Activated gamma-delta T cell (primary cell): Measurements from ENCODE around the gene DAB1.

Source experiments
- DNase-seq: peaks from one replicate; lab custom pipeline; 2025; lab: John Stamatoyannopoulos, UW

DAB1 gene

DNA sequence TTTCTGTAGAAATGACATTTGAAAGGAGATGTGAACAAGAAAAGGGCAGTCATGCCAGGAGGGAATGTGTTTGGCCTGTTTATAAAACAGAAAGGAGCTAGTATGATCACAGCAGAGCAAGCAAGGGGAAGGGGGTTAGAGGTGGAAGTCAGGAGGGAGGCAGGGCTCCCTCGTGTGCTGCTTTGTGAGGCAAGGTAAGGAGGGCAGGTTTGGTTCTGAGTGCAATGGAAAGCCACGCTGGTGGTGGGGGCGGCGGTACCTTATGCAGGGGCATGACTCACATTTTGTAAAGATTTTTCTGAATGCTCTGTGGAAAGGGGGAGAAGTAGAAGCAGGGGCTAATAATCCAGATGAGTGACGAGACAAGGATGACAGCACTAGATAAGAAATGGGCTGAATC, 260.5 kb downstream of the DAB1 start:
- no peak for DNase-seq

DNA sequence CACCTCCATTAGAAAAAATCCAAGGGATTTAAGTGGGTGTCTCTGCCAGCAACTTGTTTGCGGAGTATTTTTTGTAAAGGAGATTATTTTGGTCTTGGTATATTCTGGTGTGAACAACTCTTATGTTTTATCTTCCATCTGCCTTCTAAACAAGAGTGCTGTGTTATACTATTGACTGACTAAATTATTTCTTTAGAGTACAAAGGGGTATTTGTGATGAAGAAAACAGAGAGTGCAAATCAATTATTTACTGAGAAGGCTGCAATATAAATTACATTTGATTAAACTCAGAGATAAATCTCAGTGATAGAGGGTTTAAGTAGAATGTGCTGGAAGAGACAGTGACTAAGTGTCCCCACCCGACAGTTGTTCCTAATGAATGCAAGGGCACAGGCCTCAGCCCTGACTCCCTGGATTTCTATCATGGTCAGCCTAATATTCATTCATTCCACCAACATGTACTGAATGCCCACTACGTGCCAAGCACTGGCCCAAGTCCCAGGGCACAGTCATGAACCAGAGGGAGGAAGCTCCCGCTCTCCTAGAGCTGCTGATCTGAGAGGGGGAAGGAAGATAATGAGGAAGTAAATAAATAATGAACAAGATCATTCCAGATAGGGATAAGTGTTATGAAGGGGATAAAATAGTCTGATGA, 261.1 kb downstream of the DAB1 start:
- DNase-seq = no peak

GRCh38 chr1:57160594-57160993, 263.3 kb downstream of the DAB1 start:
- no peak for DNase-seq

GRCh38 chr1:57158604-57158998, 265.3 kb downstream of the DAB1 start:
- no peak for DNase-seq

GRCh38 chr1:57157818-57158603, 265.8 kb downstream of the DAB1 start:
- DNase-seq = no peak

DNA sequence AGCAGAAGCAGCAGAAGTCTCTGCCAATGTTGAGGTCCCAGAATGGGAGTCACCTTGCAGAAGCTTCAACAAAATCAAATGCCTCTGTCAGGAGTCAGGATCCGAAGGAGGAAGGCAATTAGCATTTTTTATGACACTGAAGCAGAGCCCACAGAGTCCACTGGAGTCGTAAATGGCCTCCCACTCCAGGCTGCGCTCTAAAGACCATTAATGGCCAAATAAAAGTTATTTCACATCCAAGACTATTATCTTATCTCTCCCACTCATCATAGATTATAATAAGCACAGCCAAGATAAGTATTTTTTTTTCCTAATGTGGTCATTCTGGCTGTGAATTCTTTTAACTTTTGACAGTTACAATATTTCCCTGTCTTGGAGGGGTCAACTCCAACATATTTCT, 267.0 kb downstream of the DAB1 start:
- DNase-seq = no peak

DNA sequence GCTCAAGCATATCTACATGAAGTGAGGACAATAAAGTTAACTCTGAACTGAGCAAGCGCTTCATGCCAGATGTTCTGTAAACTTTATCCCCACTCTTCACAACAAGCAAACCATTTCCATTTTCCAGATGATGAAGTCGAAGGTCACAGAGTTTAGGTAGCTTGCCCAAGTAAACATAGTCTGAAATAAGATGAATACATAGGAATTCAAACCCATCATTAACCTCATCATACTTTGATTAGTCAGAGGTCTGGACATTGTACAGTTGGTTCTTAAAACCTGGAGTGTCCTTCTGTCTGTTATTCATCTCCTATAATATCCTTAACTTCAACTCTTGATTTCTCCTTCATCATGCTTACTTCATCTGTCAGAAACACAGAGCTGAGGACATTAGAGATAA, 277.8 kb downstream of the DAB1 start:
- DNase-seq = no peak

DNA sequence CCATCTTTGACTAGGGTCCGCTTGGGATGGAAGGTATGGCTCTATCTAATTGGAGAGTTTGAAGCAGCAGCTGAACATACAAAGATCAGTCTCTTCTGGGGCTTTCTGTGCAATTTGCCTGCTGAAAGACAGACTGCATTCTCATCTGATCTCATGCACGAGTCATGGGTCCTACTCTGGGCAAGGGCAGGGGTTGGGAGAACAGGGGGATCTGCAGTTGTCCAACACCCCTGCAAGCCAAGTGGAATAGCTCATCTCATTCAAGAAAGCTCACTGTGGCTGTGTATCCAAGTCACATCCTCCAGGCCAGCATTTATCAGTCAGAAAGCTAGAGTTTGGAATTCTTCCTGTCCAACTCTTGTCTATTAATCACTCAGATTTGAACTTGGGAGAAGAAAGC, 280.9 kb downstream of the DAB1 start:
- no peak for DNase-seq

DNA sequence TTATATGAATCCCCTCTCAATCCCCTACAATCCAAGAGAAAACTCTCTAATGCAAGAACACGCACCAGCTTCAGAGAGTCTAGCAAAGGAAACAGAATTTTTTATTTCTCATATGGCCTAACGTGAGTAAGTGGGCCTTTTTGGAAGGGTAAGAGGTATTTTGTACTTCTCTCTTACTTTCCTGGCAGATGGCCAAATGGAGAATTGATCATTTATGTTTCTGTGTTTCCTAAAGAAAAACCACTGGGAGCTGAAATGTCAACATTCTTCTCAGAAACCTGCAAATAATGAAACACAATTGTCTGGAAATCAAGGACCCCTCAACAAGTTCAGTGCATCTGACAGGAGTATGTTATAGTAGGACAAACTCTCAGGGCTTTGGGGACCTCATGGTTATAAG, 281.7 kb downstream of the DAB1 start:
- no peak for DNase-seq

DNA sequence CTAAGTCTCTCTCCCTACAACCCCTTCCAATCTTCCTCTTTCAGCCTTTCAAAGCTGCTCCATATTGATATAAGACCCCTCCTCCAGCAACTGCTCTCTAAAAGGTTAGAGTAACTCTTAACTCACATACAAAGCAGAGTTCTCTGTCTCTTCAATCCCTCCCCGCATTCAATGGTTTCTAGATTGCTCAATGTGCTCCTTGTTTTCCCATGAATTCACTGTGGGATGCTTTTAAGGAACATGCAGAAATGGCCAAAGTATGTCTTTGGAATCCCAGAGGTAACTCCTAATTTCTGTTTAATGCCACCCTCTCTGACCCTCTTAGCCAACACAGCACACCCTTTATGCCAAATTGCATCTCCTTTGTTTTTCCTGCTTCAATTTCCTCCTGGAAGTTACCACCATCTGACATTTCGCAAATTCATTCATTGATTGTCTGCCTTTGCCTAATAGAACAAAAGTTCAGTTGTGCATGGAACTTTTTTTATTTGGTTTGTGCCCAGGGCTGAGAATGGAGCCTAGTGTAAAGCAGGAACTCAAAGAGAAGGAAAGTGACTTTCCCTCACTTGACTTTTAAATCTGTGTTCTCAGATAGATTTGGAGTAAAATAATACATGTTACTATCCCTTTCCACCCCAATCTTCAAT, 285.3 kb downstream of the DAB1 start:
- no peak for DNase-seq

GRCh38 chr1:57137980-57138379, 285.9 kb downstream of the DAB1 start:
- no peak for DNase-seq

- DNase-seq = no peak
Measured at GRCh38 chr1:57134803-57135202, 289.1 kb downstream of the DAB1 start.

- no peak for DNase-seq
Measured at GRCh38 chr1:57133686-57134085, 290.2 kb downstream of the DAB1 start.

DNA sequence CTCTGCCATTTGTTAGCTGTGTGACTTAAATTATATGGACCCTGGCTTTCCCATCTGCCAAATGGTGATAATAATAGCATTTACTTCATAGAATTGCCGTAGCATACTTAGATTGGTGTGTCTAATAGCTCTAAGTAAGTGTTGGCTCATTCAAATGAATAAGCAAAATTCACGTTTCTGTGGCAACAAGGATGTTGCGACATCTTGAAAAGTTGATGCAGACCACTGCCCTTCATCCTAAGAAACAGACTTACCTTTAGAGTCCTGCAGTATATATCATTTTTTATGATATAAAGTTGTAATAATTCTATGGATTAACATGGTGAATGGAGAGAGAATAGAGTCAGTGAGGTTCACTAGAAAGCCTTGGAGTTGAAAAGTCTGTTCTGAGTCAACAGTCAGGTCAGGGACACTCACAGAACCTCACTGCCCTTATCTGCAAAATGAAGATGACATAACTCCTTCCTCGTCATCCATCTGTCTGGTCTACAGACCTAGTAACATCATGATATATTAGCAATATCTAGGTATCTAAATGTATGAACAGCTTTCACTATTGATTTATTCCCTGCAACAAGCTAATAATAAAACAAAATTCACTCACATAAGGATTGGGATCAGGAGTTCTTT, 290.8 kb downstream of the DAB1 start:
- DNase-seq = no peak

- no peak for DNase-seq
Measured at GRCh38 chr1:57131701-57132394, 292.0 kb downstream of the DAB1 start.

- DNase-seq = no peak
Measured at GRCh38 chr1:57131257-57131656, 292.6 kb downstream of the DAB1 start.

- DNase-seq = no peak
Measured at GRCh38 chr1:57129865-57130264, 294.0 kb downstream of the DAB1 start.

DNA sequence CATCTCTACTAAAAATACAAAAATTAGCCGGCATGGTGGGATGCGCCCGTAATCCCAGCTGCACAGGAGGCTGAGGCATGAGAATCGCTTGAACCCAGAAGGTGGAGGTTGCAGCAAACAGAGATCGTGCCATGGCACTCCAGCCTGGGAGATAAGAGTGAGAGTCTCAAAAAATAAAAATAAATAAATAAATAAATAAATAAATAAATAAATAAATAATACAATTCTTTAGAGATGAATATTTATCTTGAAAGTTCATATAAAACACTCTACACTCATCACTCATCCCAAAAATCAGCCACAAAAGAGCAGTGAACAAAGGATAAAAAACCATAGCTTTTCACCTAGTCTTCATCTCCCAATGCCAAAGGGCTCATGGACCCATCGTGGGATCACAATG, 295.9 kb downstream of the DAB1 start:
- no peak for DNase-seq

DNA sequence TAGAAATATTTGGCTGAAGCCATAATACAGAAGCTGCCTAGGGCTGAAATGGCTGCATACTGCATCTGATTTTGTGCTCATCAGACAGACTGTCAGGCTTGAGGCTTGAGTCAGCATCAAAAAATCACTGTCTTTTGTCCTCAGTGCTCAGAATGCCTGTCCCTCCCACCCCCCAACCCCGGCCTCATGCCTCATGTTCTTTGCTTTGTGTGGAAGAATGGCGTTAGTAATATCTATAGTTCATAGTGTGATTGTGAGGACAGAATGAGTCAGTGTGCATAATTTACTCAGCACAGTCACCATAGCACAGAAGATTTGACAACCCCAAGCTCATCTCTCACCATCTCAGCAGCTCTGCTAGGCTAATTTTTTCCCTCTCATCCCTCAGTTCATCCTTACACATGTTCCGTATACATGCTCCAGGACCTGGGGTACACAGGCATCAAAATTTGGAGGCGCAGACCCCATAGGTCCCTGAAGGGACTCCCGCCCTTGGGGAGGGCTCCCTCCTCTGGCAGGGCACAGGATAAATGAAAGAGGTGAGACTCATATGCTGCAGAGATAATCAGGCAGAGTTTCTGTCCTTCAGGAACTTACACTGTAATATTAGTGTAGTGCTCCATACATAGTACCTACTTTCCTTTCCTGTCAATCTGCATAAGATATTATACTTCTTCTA, 299.0 kb downstream of the DAB1 start:
- DNase-seq = no peak

DNA sequence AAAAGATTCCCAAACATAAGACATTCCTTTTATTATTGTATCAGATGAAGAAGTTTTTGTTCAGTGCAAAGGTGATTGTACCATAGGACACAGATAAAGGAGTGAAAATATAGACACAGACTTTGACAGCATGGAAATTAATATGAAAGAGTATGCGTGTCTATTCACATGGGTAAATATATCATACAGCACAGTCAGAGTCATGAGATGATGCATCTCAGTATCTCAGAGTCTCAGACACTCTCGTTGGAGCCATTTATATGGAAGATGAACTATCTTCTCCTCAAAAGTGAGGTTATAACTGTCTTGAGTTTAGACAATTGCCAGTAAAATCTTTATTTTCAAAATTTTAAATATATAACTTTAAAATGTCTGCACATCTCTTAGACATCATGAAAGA, 299.7 kb downstream of the DAB1 start:
- DNase-seq = no peak

DNA sequence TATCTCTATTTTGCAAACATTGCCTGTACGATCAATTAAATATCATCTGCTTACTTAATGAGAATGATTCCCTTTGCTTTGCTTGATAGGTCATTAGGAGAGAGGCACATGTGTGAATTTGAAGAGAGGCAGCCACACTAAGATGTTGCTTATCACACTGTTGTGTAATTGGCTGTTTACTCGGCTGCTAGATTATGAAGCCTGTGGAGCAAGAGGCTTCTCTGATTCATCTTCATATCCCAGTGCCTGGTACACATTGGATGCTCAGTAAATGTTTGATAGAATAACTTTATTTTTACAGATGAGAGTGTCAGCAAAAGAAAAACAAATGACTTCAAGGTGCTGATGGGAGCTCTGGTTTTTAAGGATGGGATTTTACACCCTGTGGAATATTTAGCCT, 301.8 kb downstream of the DAB1 start:
- DNase-seq = no peak
